Transverse colon (tissue), 4 donors: Measurements from ENCODE around the gene SYNJ2.

Source experiments
- POLR2A ChIP-seq: fragments of 450-650 bp; IDR thresholded peaks from one replicate; pipeline ENCODE4 v1.6.1; 2016; ENCODE audit warnings: antibody characterized with exemption, mild to moderate bottlenecking, moderate library complexity
- POLR2AphosphoS5 ChIP-seq, 3 donors: sonication (generic); formaldehyde crosslinking; IDR thresholded peaks; one replicate each; pipeline ENCODE4 v1.6.1; 2016; ENCODE audit warnings: antibody characterized with exemption in 3 of 3
- TF ChIP-seq, protein P1 (sequence below), 5 experiments: fragments of 200-600 bp in 3 of 5; fragments of 450-650 bp in 2 of 5; sonication (generic) in 3 of 5; IDR thresholded peaks; 1 replicate in 2 of 5; 2 replicates in 3 of 5; pipeline ENCODE4 v1.5.1; 2016 to 2017; ENCODE audit warnings: antibody characterized with exemption in 5 of 5, inconsistent platforms in 3 of 5, mild to moderate bottlenecking in 2 of 5, moderate library complexity in 1 of 5

DNA sequence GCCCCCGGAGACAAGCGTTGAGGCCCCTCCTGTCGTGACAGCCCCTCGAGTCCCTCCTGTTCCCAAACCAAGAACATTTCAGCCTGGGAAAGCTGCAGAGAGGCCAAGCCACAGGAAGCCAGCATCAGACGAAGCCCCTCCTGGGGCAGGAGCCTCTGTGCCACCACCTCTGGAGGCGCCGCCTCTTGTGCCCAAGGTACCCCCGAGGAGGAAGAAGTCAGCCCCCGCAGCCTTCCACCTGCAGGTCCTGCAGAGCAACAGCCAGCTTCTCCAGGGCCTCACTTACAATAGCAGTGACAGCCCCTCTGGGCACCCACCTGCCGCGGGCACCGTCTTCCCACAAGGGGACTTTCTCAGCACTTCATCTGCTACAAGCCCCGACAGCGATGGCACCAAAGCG is 114.0 kb downstream of the SYNJ2 start:
- TF ChIP-seq, protein P1, sequence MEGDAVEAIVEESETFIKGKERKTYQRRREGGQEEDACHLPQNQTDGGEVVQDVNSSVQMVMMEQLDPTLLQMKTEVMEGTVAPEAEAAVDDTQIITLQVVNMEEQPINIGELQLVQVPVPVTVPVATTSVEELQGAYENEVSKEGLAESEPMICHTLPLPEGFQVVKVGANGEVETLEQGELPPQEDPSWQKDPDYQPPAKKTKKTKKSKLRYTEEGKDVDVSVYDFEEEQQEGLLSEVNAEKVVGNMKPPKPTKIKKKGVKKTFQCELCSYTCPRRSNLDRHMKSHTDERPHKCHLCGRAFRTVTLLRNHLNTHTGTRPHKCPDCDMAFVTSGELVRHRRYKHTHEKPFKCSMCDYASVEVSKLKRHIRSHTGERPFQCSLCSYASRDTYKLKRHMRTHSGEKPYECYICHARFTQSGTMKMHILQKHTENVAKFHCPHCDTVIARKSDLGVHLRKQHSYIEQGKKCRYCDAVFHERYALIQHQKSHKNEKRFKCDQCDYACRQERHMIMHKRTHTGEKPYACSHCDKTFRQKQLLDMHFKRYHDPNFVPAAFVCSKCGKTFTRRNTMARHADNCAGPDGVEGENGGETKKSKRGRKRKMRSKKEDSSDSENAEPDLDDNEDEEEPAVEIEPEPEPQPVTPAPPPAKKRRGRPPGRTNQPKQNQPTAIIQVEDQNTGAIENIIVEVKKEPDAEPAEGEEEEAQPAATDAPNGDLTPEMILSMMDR (IDR thresholded peaks at IDR 0.05), result no peak
- TF ChIP-seq POLR2A, result no peak
- TF ChIP-seq POLR2AphosphoS5 (IDR thresholded peaks at IDR 0.05), result no peak
